Stimulated activated CD8-positive, alpha-beta memory T cell treated with anti-CD3 and anti-CD28 coated beads, Interleukin-2, amount 100 ng/mL, for 1 hour (primary cell): ENCODE measurements around the gene THNSL1.
"Not testable (repeated sequence)": the region's sequence is repeated elsewhere in the genome, so short reads cannot be mapped to it uniquely, and the experiment has no call there.

Experiments
- DNase-seq, 2 donors: peaks; one replicate each; pipeline ENCODE4 v3.0.0-alpha.2; 2020; ENCODE audit warnings: low read depth in 2 of 2

THNSL1 gene

DNA sequence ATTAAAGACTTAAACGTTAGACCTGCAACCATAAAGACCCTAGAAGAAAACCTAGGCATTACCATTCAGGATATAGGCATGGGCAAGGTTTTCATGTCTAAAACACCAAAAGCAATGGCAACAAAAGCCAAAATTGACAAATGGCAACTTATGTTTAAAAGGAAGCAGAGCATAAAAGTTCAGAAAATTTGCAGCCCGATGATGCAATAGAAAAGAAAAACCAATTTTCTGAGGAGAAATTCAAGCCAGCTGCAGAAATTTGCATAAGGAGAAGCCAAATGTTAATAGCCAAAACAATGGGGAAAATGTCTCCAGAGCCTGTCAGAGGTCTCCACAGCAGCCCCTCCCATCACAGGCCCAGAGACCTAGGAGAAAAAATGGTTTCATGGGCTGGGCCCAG is 4.8 kb upstream of the THNSL1 start:
- DNase-seq: not testable (repeated sequence)

DNA sequence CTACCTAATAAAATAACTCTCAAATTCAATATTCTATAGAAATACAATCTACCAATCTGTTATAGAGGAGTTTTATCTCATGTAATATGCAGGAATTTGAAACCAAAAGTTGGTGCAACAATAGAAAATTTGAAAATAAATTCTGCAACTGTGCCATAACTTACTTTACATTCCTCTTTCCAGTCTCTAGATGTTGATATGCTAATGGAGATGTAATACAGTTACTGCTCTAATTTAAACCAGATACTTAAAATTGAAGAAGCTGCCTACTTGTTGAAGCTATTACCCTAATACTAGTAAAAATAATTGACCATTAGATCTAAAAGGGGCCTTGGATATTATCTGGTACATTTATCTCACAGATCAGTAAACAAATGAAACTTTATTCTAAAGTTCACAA is 1.8 kb upstream of the THNSL1 start:
- no peak for DNase-seq

DNA sequence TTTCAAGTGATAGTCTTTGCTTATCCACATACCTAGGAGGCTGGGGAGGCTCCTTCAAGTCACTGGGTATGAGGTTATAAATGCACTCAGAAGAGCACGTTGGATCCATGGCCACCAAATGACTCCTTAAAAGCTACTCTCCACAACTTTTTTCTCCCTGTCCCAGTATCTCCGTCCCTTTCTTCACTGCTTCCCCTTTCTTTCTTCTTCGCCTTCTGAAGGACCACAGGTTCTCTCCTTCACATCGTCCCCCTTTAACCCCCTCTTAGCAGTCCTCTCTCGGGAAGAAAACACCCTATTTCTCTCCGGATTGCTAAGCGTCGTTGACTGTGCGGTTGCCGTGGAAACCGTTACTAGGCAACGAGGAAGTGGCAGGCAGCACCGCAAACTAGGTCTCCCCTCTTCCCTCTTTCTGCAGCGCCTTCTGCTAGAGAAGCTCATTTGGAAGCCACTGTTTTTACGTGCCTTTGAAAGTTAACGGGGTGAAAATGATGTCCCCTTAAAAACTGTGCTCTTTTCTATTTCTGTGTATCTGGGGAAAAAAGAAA is 510 bp upstream of the THNSL1 start, which contains the start of gene ENKUR:
ENKUR (minus strand) TSS at position 331 of the 548 bp plus-strand sequence; CDS start at position 109, 222 bp downstream.
- DNase-seq: peak; percentile 91

DNA sequence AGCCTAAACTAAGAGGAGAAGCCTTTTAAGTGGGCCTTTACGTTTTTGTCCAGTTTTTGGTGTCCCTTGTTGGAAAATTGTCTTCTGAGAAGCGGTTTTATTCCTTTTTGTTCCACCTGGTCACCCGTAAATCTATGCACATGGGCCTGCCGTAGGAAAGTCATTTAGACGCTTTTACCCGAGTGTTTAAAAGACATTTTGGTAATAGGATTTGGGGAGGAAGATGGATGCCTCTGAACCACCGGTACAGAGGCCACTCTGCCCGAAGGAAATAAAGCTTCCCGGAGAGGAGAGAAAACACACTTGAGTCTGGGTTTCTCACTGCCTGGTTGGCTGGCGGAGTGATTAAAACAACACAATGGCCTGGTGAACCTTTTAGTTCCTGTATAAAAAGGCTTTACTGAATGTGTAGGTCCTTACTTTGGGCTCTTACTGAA is 760 bp downstream of the THNSL1 start:
- DNase-seq: peak in 1 of 2 donors; percentile 1

DNA sequence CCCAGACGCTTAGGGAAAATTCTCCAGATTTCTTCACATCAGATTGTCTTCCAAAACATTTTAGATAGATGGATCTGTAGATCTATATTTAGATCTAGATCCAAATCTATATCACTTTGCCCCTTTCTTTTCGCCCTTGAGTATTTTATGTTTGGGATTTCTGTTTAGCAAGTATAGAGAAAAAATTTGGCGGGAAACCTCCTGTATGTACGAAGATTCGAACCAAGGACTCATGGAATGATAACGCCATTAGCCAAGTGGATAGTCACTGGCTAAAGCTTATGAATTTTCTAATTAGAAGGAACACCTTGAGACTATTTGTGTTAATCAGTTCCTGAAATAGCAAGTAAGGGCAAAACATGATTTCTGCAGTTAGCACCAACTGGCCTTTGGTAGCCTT is 1.2 kb downstream of the THNSL1 start:
- no peak for DNase-seq

DNA sequence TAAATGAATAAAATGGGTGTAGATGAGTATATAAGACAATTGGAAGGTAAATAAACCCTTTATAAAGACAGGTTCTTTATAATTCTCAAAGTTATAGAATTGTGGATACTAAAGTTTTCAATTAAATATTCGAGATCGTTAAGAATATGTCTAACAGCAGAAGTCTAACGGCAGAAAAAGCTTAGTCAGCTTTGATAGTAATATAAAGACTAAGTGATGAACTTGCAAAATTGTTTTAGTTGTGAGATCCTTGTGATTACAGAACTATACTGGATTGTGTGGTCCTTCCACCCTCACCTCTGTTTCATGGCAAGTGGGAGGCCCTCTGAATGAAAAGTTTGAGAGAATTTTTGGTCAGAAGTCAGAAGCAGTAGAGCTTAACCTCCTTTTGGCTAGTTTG is 2.3 kb downstream of the THNSL1 start:
- DNase-seq: no peak

DNA sequence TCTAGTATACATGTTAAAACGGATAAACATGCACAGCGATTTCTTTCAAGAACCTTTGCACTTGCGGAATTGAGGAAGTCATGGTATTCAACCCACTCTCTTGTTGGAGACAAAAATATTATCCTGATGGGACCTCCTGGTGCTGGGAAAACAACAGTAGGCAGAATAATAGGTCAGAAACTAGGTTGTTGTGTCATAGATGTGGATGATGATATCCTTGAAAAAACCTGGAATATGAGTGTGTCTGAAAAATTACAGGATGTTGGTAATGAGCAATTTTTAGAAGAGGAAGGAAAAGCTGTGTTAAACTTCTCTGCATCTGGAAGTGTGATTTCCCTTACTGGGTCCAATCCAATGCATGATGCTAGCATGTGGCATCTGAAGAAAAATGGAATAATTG is 6.9 kb downstream of the THNSL1 start:
- no peak for DNase-seq

DNA sequence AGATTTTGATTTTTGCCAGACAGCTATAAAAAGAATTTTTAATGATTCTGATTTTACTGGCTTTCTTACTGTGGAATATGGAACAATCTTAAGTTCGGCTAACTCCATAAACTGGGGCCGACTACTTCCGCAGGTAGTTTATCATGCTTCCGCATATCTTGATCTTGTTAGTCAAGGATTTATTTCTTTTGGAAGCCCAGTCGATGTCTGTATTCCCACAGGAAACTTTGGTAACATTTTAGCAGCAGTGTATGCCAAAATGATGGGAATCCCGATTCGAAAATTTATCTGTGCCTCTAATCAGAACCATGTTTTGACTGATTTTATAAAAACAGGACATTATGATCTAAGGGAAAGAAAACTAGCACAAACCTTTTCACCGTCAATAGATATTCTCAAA is 8.1 kb downstream of the THNSL1 start:
- DNase-seq: no peak

DNA sequence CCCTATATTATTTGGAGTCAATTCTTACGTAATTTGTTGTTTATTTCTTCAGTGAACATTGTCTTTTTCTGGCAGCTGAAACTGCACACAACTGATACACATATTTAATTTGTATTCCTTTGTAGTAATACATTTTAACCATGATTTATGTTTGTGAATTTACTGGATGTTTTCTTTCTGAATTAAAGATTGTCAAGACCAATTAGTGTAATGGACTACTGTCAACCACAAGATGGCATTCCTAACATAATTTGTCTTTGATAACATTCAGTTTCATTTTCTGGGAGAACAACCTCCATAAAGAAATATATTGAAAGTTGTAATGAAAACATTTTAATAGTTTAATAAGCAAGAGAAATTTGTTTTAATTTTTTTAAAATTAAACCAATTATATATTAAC is 10.1 kb downstream of the THNSL1 start:
- no peak for DNase-seq

DNA sequence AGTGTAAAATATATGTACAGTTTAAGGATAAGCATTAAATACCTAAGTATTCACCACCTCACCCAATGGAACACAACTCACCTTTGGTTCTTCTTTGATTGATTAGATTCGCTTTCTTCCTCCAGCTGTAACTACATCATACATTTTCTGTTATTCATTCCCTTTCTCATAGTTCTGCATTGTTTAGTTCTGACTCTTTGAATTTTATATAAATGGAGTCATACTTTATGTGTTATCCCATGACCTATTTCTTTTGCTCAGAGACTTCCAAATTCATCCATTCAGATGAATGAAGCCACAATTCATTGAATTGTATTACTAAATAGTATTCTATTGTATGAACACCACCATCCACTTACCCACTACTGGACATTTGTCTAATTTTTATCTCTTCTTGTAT is 12.3 kb downstream of the THNSL1 start:
- no peak for DNase-seq

DNA sequence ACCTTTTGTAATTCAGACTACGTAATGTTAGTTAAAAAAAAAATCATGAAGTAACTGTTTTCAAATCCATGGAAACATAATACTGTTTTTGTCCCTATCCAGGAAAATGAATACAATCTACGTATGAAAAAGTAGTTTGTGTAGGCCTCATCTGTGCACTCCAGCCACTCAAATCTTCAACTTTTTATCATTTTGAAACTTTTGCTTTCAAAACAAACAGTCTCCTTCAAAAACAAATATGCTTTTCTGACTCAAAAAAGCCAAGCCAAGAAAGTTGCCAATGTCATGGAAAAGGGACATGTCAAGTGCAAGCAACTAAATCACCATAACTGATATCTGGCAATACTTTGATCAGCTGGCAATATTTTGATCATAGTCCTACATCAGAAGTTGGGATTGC is 13.1 kb downstream of the THNSL1 start:
- no peak for DNase-seq

DNA sequence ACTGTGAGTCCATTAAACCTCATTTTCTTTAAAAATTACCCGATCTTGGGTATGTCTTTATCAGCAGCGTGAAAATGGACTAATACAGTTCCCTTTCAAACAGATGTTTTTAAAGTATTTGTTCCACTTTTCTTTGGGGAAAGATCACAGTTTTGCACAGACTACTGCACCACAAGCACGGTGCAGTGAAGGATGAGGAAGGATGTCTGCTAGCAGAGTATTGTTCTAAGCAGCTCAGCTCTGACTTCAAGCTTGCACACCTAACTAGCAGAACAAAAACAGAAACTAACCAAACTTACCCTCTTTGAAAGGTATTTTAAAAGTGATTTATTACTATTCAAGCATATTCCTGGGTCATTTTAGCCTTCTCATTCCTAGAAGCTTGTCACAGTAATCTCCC is 20.0 kb downstream of the THNSL1 start:
- no peak for DNase-seq

DNA sequence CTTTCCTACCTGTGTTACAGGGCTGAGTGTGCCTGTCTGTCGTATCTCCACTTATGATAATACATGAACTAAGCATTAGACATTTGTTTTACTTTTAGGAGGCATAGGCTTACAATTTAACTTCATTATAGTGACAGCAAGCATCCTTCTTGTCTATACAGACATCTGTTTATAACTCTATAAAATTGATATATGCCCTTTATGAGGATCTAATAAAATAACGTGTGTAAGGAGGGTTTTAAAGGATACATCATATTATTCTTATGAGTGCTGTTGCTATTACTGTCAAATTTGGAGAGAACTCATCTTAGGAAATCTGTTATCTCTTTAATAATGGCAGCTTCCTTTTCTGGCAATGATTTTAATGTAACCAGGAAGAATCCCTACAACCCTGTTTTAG is 21.9 kb downstream of the THNSL1 start:
- DNase-seq: no peak

DNA sequence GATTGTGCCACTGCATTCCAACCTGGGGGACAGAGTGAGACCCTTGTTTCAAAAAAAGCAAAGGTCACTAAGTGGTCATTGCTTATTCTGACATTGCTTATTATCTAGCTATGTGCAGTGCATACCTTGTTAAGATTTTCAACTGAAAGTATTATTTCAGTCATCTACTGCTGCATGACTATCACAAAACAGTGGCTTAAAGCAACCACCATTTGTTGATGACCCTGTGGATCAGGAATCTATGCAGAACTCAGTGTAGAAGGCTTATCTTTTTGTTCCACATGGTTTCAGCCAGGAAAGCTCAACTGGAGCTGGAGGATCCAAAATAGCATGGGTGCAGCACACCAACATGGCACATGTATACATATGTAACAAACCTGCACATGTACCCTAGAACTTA is 23.1 kb downstream of the THNSL1 start:
- no peak for DNase-seq

DNA sequence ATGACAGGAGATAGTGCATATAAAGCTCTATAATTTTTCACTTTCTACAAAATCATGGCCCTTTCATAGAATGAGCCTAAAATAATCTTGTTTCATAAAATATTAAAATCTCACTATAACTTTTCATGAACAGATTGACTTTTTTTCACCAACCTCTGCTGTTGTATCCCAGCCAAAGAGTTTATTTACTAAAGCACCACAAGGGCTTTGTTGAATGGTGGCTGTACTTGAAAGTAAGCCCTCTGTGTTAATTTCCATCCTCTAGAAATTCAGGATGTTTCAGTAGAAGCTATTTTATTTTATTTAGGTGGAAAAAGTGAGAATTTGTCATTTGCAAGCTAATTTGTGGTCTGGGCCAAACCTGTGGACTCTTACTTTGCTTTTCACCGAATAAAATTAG is 30.2 kb downstream of the THNSL1 start:
- no peak for DNase-seq

DNA sequence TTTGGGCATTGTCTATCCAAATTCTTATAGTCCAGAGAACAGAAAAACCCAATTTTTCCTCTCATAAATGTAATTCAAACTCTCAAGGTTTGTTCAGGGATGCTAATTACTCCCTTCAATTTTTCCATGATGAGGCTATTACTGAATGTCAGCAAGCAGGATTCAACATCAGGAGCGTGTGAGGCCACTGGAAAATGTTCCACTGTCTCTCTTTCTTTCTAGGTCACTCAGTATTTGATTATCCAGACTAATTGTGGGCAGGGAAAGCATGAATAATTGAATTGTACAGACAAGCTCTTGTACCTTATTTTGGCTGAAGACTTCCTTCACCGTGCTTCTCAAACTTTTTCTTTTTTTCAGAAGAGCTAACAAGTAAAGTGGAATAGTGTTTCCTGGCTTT is 30.7 kb downstream of the THNSL1 start:
- no peak for DNase-seq

DNA sequence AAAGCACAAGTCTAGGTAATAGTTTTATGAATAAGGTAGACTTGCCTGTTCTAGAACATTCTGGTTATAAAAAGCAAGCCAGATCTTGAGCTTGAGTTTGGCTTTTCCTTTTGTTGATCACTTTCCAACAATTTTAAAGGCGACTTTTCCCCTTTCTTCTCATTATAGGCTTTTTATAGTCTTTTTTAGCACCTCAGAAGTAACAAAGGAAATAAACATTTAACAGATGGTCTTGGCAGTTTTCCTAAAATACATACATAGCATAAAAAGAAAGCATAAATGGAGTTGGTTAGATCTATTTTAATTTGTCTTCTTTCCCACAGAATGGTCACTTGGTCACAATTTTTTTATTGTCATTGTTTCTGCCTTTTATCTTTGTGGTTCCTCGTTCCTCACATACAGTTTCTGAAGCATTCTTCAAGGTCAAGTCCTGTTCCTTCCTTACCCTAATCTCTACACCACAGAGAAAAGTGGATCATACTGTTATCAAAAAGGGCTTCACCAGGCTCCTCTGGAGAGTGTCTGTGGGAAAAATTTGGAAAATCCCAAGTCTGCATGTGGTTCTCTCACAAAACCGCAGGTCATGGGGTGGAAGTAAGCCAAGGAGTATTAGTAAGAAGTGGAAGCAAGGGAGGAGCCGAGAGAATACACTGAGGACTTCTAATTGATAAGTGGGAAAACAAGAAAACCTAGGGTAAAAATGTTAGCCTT is 31.3 kb downstream of the THNSL1 start:
- DNase-seq: no peak

DNA sequence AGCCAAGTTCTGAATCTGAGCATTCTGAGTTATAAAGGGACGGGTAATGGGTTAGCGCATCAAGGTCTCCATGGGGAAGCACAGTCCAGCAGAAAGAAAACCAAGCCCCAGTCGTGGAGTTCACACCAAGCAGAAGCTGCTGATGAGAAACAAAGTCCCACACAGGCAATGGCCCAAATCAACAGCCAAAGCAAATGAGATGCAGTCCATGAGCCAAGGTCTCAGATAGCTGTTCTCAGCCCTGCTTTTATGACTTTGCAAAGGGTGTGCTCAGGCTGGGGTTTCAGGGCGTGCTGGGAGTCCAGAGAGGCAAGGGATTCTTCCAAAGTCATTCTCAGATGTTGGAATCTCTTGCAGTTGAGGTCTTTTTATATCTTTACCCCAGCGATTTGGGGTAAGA is 32.0 kb downstream of the THNSL1 start:
- no peak for DNase-seq

DNA sequence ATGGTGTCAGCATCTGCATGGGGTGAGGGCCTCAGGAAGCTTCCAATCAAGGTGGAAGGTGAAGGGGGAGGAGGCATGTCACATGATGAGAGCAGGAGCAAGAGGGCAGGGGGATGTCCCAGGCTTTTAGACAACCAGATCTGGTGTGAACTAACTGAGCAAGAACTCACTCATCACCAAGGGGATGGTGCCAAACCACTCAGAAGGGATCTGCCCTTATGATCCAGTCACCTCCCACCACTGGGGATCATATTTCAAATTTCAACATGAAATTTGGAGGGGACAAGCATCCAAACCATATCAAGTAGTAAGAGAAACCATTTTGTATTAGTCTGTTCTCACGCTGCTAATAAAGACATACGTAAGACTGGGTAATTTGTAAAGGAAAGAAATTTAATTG is 33.6 kb downstream of the THNSL1 start:
- no peak for DNase-seq

DNA sequence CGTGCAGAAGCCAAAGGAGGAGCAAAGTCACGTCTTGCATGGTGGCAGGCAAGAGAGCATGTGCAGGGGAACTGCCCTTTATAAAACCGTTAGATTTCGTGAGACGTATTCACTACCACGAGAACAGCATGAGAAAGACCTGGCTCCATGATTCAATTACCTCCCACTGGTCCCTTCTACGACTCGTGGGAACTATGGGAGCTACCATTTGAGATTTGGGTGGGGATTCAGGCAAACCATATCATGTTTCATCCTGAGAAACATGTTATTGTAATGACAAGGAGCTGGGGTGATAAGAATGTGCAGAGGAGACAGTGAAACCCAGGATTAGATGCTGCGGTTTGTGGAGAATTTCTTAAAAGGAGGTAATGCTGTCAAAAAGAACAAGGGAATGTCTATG is 34.0 kb downstream of the THNSL1 start:
- no peak for DNase-seq

DNA sequence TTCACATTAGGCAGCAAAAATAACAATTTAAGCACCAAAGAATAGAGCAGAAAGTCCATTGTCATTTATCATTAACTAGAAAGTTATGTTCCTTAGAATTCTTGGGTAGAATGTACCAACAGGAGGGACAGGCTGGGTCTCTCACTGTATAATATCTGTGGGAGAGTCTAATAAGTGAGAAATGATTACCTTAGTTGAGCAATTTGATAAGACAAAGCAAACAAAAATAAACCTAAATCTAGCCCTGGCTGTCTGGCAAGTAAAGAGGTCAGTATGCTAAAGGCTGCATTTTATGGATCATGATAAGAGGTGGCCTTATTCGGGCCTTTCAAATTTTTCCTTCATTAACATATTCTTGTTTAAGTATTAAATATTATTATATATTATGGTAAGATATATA is 35.6 kb downstream of the THNSL1 start:
- DNase-seq: no peak

DNA sequence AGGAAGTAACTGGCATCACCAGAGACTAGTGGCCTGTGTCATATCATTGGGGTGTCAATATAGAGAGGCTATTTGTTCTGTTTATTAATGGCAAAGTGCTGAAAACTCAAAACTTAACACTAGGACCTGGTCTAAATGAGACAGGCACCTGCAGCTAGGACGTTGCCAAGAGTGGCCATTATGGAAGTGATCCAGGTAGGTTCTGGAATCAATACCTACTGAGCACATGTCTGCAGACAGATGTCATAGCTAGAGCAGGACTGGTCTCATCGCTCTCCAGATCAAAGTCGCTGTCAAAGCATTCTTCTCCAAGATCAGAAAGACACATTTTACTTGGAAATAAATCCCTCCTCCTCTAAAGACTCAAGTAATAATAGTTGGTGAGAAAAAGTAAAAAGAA is 40.3 kb downstream of the THNSL1 start:
- DNase-seq: no peak

DNA sequence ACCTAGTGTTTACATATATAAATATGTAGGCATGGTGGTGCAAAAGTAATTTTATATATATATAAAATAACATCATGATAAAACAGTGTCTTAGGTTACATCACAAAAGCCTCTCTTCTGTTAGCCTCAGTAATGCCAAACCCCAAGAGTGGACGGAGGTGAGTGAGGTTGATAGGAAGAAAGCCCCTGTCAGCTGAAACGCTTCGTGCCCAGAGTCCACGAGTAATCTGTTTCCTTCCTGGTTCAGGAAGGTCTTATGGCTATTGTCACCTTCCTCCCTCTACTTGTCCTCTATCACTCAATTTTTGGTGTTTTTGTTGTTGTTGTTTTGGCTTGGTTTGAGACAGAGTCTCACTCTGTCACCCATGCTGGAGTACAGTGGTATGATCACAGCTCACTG is 41.5 kb downstream of the THNSL1 start:
- no peak for DNase-seq

DNA sequence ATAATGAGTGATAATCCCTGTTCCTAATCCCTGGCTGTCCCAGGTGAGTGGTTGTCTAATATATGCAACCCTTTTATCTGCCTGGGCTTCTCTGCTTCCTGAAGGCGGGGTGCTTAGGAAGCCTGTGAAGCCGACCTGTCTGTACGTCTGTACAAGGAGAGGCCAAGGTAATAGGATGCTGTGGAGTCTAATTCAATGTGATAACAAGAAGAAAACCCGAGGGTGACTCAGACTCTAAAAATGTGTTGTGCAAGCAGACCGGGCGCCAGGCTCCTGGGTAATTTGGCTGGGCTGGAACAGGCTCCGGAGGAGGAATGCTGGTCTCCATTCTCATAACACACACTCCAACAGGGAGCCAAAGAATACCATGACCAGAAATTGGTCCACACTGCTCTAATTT is 43.6 kb downstream of the THNSL1 start:
- DNase-seq: no peak
